Sigmoid colon (tissue), 7 donors: Measurements from ENCODE around the gene MPZL1. TPM values are rescaled to one million over a fixed set of nuclear protein-coding genes. Genes with fewer than 3 reads are reported as not detected.

Source experiments
- DNase-seq: peaks from one replicate; pipeline ENCODE4 v3.0.0-alpha.2; 2019
- H3K27ac ChIP-seq, 4 donors: fragments of 200-600 bp; sonication (generic); one replicate each; pipeline ENCODE4 v1.5.1; 2016 to 2019; ENCODE audit warnings: mild to moderate bottlenecking in 1 of 4
- H3K27me3 ChIP-seq, 3 donors: fragments of 200-600 bp; sonication (generic); one replicate each; pipeline ENCODE4 v1.5.1; 2019; ENCODE audit warnings: mild to moderate bottlenecking in 1 of 3
- H3K36me3 ChIP-seq, 4 donors: fragments of 200-600 bp; sonication (generic); one replicate each; pipeline ENCODE4 v1.5.1; 2016 to 2019
- H3K4me1 ChIP-seq, 4 donors: fragments of 200-600 bp; sonication (generic); one replicate each; pipeline ENCODE4 v1.5.1; 2017 to 2019
- H3K4me3 ChIP-seq, 4 donors: fragments of 200-600 bp; sonication (generic); one replicate each; pipeline ENCODE4 v1.5.1; 2017 to 2019; ENCODE audit warnings: mild to moderate bottlenecking in 2 of 4, moderate library complexity in 1 of 4
- H3K9me3 ChIP-seq, 4 donors: fragments of 200-600 bp in 3 of 4; sonication (generic) in 3 of 4; one replicate each; pipeline versions ENCODE4 v1.5.1 to v1.6.1; 2013 to 2019
- EP300 ChIP-seq, 4 donors: sonication (generic); formaldehyde crosslinking; IDR thresholded peaks; one replicate each; pipeline ENCODE4 v1.6.1; 2017; ENCODE audit warnings: antibody characterized with exemption in 4 of 4
- POLR2A ChIP-seq, 2 donors: fragments of 450-650 bp; IDR thresholded peaks; one replicate each; pipeline ENCODE4 v1.6.1; 2016; ENCODE audit warnings: antibody characterized with exemption in 2 of 2, mild to moderate bottlenecking in 2 of 2, moderate library complexity in 2 of 2
- POLR2AphosphoS5 ChIP-seq, 4 donors: sonication (generic); formaldehyde crosslinking; IDR thresholded peaks; one replicate each; pipeline ENCODE4 v1.6.1; 2017; ENCODE audit warnings: antibody characterized with exemption in 4 of 4
- WGBS, 2 donors: extraction: QIAGEN DNeasy Blood & Tissue Kit; methylation state at CpG; one replicate each; pipeline ENCODE4 v1.1.7; 2013; 5-methylcytosine and 5-hydroxymethylcytosine counted together
- intact Hi-C: fragments of 100-400 bp; cut with DNase I; formaldehyde crosslinking; loops from one replicate; pipeline ENCODE4 v1.15.1; 2023
- polyA plus RNA-seq, 3 donors: library from polyadenylated mRNA; stranded (reverse); fragments of 200-250 nt; gene quantifications; one replicate each; pipeline ENCODE4 v1.2.3, GENCODE V29; 2013
- total RNA-seq, 4 donors: library from RNA; depleted of rRNA; stranded (reverse); fragments of >200 nt; gene quantifications; one replicate each; pipeline ENCODE4 v1.1.0, GENCODE V29; 2016
- TF ChIP-seq, protein P1 (sequence below), 4 experiments: fragments of 450-650 bp in 3 of 4; fragments of 200-600 bp in 1 of 4; IDR thresholded peaks; one replicate each; pipeline ENCODE4 v1.5.1; 2016 to 2019; ENCODE audit warnings: antibody characterized with exemption in 4 of 4, mild to moderate bottlenecking in 3 of 4, moderate library complexity in 2 of 4
- donor health status: healthy with polysubstance abuse.
- donor health status: Bipolar disorder and iron deficiency.
- donor health status: healthy.

MPZL1 gene
- total and polyA plus RNA-seq, 7 donors: 8.8 to 69.5 (median 52.4) TPM

DNA sequence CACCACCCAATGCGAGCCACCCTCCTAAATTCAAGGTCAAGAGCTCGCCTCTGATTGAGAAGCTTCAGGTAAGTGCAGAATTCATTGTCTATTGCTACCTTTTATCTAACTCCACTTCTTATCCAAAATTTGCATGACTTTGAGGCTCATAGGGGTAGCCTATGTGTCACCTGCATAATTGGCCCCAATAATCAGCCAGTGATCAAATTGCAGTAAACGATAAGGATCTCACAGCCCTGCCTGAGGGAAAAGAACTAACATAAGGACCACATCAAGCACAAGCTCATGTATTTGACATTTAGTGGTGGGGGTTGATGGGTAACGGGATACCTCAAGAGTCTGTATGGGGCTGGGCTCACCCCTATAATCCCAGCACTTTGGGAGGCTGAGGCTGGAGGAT, 31.7 kb upstream of the MPZL1 start:
- Histone ChIP-seq H3K4me1 (peaks cover 0 to 26% (median 23%) of the 10 kb centered on the region in 4 donors), H3K9me3 (no peaks in the 10 kb centered on the region), H3K27me3 (no peaks in the 10 kb centered on the region), H3K27ac (no peak overlapping the region), H3K4me3 (no peak overlapping the region), H3K36me3 (no peaks in the 10 kb centered on the region)
- intact Hi-C loops: no loop called here
- 86 to 90% methylated on average over 4 of the region's 4 CpGs for WGBS, 2 donors
- DNase-seq: no peak
- TF ChIP-seq EP300 (IDR thresholded peaks at IDR 0.05) (no peak), POLR2AphosphoS5 (IDR thresholded peaks at IDR 0.05) (no peak), POLR2A (IDR thresholded peaks at IDR 0.05) (no peak)
- TF ChIP-seq, protein P1, sequence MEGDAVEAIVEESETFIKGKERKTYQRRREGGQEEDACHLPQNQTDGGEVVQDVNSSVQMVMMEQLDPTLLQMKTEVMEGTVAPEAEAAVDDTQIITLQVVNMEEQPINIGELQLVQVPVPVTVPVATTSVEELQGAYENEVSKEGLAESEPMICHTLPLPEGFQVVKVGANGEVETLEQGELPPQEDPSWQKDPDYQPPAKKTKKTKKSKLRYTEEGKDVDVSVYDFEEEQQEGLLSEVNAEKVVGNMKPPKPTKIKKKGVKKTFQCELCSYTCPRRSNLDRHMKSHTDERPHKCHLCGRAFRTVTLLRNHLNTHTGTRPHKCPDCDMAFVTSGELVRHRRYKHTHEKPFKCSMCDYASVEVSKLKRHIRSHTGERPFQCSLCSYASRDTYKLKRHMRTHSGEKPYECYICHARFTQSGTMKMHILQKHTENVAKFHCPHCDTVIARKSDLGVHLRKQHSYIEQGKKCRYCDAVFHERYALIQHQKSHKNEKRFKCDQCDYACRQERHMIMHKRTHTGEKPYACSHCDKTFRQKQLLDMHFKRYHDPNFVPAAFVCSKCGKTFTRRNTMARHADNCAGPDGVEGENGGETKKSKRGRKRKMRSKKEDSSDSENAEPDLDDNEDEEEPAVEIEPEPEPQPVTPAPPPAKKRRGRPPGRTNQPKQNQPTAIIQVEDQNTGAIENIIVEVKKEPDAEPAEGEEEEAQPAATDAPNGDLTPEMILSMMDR (IDR thresholded peaks at IDR 0.05): no peak

DNA sequence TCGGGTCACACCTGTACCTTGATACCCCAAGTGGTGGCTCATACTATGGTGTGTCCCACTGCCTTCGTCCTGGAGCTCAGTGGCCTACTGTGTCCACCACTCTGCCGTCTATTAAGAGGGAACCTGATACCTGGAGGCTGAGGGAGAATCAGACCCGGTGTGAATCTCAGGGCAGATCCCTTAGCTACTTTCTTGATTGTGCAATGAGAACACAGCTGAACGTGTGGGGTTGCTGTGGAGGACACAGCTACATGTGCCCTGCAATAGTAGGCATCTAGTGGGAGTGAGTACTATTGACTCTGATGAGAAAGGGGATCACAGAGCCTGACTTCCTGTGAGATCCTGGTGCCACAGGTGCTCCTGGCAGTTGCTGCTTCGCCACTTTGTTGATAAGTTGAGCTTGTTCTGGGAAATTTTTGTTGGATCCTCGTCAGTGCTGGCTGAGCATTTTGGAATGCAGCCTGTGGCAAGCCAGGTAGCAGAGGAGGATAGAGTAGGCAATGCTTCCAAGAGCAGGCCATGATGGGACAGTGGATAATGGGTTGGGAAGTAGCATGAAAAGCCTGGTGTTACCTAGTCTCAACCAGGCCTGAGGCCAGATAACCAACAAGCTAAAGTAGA, 28.2 kb upstream of the MPZL1 start:
- TF ChIP-seq POLR2A (IDR thresholded peaks at IDR 0.05) (no peak), EP300 (IDR thresholded peaks at IDR 0.05) (no peak), POLR2AphosphoS5 (IDR thresholded peaks at IDR 0.05) (no peak)
- TF ChIP-seq, protein P1 (IDR thresholded peaks at IDR 0.05): no peak

DNA sequence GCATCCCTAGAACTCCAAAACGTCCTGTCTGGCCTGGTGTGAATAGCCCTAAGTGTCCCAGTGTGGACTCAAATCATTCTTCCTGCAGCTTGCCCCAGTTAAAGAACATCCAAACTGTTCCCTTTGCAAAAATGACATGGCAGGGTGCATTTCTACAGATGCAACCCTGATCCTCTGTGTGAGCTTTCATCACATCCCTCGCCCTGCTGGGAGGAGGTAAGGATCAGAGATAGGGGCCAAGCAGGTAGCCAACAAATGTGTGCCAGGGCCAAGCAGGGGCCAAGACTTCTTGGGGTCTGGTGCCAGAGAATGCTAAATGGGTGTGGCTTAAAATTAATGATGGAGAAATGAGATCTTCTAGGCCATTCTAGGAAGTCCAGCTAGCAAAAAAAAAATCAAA, 27.1 kb upstream of the MPZL1 start:
- intact Hi-C loops: no loop called here
- no peak for TF ChIP-seq POLR2A (IDR thresholded peaks at IDR 0.05)
- no peak for TF ChIP-seq POLR2AphosphoS5 (IDR thresholded peaks at IDR 0.05)
- TF ChIP-seq, protein P1 (IDR thresholded peaks at IDR 0.05): no peak
- TF ChIP-seq EP300 (IDR thresholded peaks at IDR 0.05): no peak
- H3K36me3 ChIP-seq: no peaks in the 10 kb centered on the region
- no peak for DNase-seq
- H3K27me3 ChIP-seq: no peaks in the 10 kb centered on the region
- H3K4me3 ChIP-seq: no peak overlapping the region
- H3K9me3 ChIP-seq: no peaks in the 10 kb centered on the region
- no peak overlapping the region for H3K27ac ChIP-seq
- H3K4me1 ChIP-seq: no peaks in the 10 kb centered on the region
- 81 to 88% methylated on average over 2 of the region's 2 CpGs for WGBS, 2 donors

More for the DNA sequence above, 28.2 kb upstream of the MPZL1 start:
- no peak for DNase-seq
- Histone ChIP-seq H3K27ac (no peak overlapping the region), H3K27me3 (no peaks in the 10 kb centered on the region), H3K9me3 (no peaks in the 10 kb centered on the region), H3K36me3 (no peaks in the 10 kb centered on the region), H3K4me1 (no peaks in the 10 kb centered on the region), H3K4me3 (no peak overlapping the region)
- intact Hi-C loops: no loop called here
- 93 to 94% methylated on average over 7 of the region's 7 CpGs for whole genome bisulfite sequencing, 2 donors

DNA sequence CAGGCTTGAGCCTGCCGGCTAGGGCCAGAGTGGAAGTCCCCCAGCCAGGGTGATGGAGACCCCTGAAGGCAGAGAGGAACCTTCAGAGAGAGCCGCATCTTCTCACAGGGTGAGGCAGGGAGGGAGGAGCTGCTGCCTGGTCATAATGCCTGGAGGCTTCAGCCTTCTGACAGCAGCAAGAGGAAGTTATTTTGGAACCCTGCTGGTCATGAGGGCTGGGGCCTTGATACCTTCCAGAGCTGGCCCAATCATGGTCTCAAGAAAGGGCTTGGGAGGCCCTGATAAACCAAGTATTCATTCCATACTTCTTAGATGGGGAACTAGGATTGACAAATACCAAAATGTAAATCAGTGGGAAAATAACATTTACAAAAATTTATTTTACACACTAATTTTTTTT, 26.6 kb upstream of the MPZL1 start:
- no peaks in the 10 kb centered on the region for H3K9me3 ChIP-seq
- no peaks in the 10 kb centered on the region for H3K4me1 ChIP-seq
- 85 to 88% methylated on average over 2 of the region's 2 CpGs for WGBS, 2 donors
- H3K36me3 ChIP-seq: no peaks in the 10 kb centered on the region
- intact Hi-C loops: no loop called here
- no peak for TF ChIP-seq POLR2AphosphoS5 (IDR thresholded peaks at IDR 0.05)
- TF ChIP-seq POLR2A (IDR thresholded peaks at IDR 0.05): no peak
- TF ChIP-seq, protein P1 (IDR thresholded peaks at IDR 0.05): no peak
- no peak for TF ChIP-seq EP300 (IDR thresholded peaks at IDR 0.05)
- DNase-seq: no peak
- H3K4me3 ChIP-seq: no peak overlapping the region
- no peaks in the 10 kb centered on the region for H3K27me3 ChIP-seq
- no peak overlapping the region for H3K27ac ChIP-seq
